DND-41 (cell line): ENCODE measurements around the gene MROH7.

Source experiments
- CTCF ChIP-seq: IDR thresholded peaks from 2 replicates; pipeline ENCODE4 v1.5.1; 2012; ENCODE audit warnings: borderline replicate concordance, low read length, moderate library complexity, mild to moderate bottlenecking; ENCODE audit not compliant: poor library complexity, severe bottlenecking; ENCODE audit errors: extremely low read depth
- EZH2 ChIP-seq: IDR thresholded peaks from 3 replicates; pipeline ENCODE4 v1.6.1; 2012; ENCODE audit warnings: borderline replicate concordance, low read depth, mild to moderate bottlenecking, moderate library complexity, low read length, inconsistent platforms; ENCODE audit not compliant: severe bottlenecking

GRCh38 chr1:54699936-54700525, 58.4 kb downstream of the MROH7 start:
- TF ChIP-seq CTCF, result no peak
- no peak for TF ChIP-seq EZH2
